CD4-positive, CD25-positive, alpha-beta regulatory T cell (primary cell): ENCODE results near the gene SURF4. TPM values are rescaled to one million over a fixed set of nuclear protein-coding genes. Genes with fewer than 3 reads are reported as not detected.

Experiments
- ATAC-seq, 2 donors: fragments of 150-1000 bp; cut with Tn5 transposase; one replicate each; pipeline ENCODE4 v1.10.0; 2021; ENCODE audit warnings: low read depth in 2 of 2, moderate number of reproducible peaks in 2 of 2, moderate library complexity in 1 of 2
- DNase-seq, 3 donors: peaks; one replicate each; pipeline versions ENCODE4 v3.0.0 to v3.0.0-alpha.2; 2012 to 2022; ENCODE audit warnings: mixed read lengths in 1 of 3
- H3K27ac ChIP-seq: one replicate; pipeline ENCODE4 v1.7.0; 2013; ENCODE audit warnings: mild to moderate bottlenecking, low read length; ENCODE audit not compliant: insufficient read depth, poor library complexity, severe bottlenecking
- H3K27me3 ChIP-seq: one replicate; pipeline ENCODE4 v1.7.0; 2013; ENCODE audit warnings: low read length; ENCODE audit not compliant: control insufficient read depth, insufficient read depth
- H3K36me3 ChIP-seq: one replicate; pipeline ENCODE4 v1.7.0; 2013; ENCODE audit warnings: mild to moderate bottlenecking, low read length, moderate library complexity; ENCODE audit not compliant: control insufficient read depth, insufficient read depth
- H3K4me1 ChIP-seq: 2 replicates; pipeline ENCODE4 v1.7.0; 2013; ENCODE audit warnings: mild to moderate bottlenecking, low read length; ENCODE audit not compliant: insufficient read depth, control insufficient read depth, poor library complexity, severe bottlenecking
- H3K4me3 ChIP-seq: one replicate; pipeline ENCODE4 v1.7.0; 2013; ENCODE audit warnings: low read depth, mild to moderate bottlenecking, low read length, moderate library complexity
- H3K9me3 ChIP-seq, 2 experiments: 1 replicate in 1 of 2; 2 replicates in 1 of 2; pipeline ENCODE4 v1.7.0; 2013; ENCODE audit warnings: low read length in 2 of 2, mild to moderate bottlenecking in 1 of 2, moderate library complexity in 1 of 2; ENCODE audit not compliant: control insufficient read depth in 2 of 2
- H3K27ac Mint-ChIP-seq, 3 donors: one replicate each; pipeline ENCODE4 v1.8.0; 2020 to 2022; ENCODE audit warnings: mild to moderate bottlenecking in 3 of 3, mixed read lengths in 3 of 3, moderate library complexity in 2 of 3
- H3K27me3 Mint-ChIP-seq: one replicate; pipeline ENCODE4 v1.8.0; 2022; ENCODE audit warnings: mild to moderate bottlenecking, mixed read lengths
- H3K36me3 Mint-ChIP-seq: one replicate; pipeline ENCODE4 v1.8.0; 2020; ENCODE audit warnings: mixed read lengths
- H3K4me1 Mint-ChIP-seq, 4 donors: one replicate each; pipeline ENCODE4 v1.8.0; 2020 to 2022; ENCODE audit warnings: mixed read lengths in 4 of 4, mild to moderate bottlenecking in 1 of 4
- H3K4me3 Mint-ChIP-seq, 4 donors: one replicate each; pipeline ENCODE4 v1.8.0; 2020 to 2022; ENCODE audit warnings: mild to moderate bottlenecking in 4 of 4, mixed read lengths in 4 of 4, moderate library complexity in 3 of 4
- H3K9me3 Mint-ChIP-seq, 7 donors: one replicate each; pipeline ENCODE4 v1.8.0; 2020 to 2022; ENCODE audit warnings: mixed read lengths in 7 of 7, mild to moderate bottlenecking in 3 of 7, moderate library complexity in 2 of 7
- polyA plus RNA-seq, 4 donors: library from polyadenylated mRNA; unstranded; fragments of 300-500 nt; fragmentation: Illumina TruSeq; gene quantifications; one replicate each; pipeline ENCODE4 v1.2.3, GENCODE V29; 2021
- total RNA-seq: library from RNA; stranded (reverse); gene quantifications from one replicate; pipeline ENCODE4 v1.2.3, GENCODE V29; 2022

The SURF4 gene
- total and polyA plus RNA-seq, 5 donors from 2014 or later: 132 to 227 (median 206) TPM

GRCh38 chr9:133347985-133348717 is 27.7 kb downstream of the SURF4 start, which contains the start of the genes MED22 and RPL7A:
MED22 (minus strand) TSS chr9:133348131; CDS start chr9:133346662, 1,469 bp downstream.
RPL7A (plus strand) TSS chr9:133348218; CDS start chr9:133348244, 26 bp downstream.
- no peaks in the 10 kb centered on the region for H3K9me3 ChIP-seq
- no peaks in the 10 kb centered on the region for H3K9me3 Mint-ChIP-seq
- H3K27me3 ChIP-seq: no peaks in the 10 kb centered on the region
- H3K4me3 ChIP-seq: peak within 1 kb of the TSS; percentile 76
- DNase-seq (peak; percentile 88 to 97 (median 95)), ATAC-seq (peak; percentile 93 to 94)
- H3K4me3 Mint-ChIP-seq: peak within 1 kb of the TSS; percentile 95 to 100 (median 98)
- peak within 1 kb of the TSS; percentile 89 for H3K27ac ChIP-seq
- peaks cover 31% of the 10 kb centered on the region for H3K4me1 ChIP-seq
- no peaks in the 10 kb centered on the region for H3K27me3 Mint-ChIP-seq
- peaks cover 0 to 39% (median 27%) of the 10 kb centered on the region in 4 donors for H3K4me1 Mint-ChIP-seq
- H3K36me3 ChIP-seq: peaks cover 56% of the 10 kb centered on the region
- H3K36me3 Mint-ChIP-seq: peaks cover 28% of the 10 kb centered on the region
- peak within 1 kb of the TSS; percentile 96 to 100 (median 98) for H3K27ac Mint-ChIP-seq

- DNase-seq (peak; percentile 44 to 58 (median 44)), ATAC-seq (peak; percentile 33 to 38)
- Histone ChIP-seq H3K4me1 (peaks cover 31% of the 10 kb centered on the region), H3K9me3 (no peaks in the 10 kb centered on the region), H3K27me3 (no peaks in the 10 kb centered on the region), H3K27ac (peak overlapping the region; percentile 89), H3K4me3 (peak overlapping the region; percentile 57), H3K36me3 (peaks cover 55% of the 10 kb centered on the region)
- Mint-ChIP-seq H3K4me3 (peak overlapping the region; percentile 95 to 100 (median 98)), H3K4me1 (peaks cover 0 to 42% (median 27%) of the 10 kb centered on the region in 4 donors), H3K9me3 (no peaks in the 10 kb centered on the region), H3K27me3 (no peaks in the 10 kb centered on the region), H3K27ac (peak overlapping the region in 2 of 3 donors; percentile 96 to 98), H3K36me3 (peaks cover 28% of the 10 kb centered on the region)
These were observed 28.3 kb downstream of the SURF4 start for GRCh38 chr9:133347515-133347984.

DNA sequence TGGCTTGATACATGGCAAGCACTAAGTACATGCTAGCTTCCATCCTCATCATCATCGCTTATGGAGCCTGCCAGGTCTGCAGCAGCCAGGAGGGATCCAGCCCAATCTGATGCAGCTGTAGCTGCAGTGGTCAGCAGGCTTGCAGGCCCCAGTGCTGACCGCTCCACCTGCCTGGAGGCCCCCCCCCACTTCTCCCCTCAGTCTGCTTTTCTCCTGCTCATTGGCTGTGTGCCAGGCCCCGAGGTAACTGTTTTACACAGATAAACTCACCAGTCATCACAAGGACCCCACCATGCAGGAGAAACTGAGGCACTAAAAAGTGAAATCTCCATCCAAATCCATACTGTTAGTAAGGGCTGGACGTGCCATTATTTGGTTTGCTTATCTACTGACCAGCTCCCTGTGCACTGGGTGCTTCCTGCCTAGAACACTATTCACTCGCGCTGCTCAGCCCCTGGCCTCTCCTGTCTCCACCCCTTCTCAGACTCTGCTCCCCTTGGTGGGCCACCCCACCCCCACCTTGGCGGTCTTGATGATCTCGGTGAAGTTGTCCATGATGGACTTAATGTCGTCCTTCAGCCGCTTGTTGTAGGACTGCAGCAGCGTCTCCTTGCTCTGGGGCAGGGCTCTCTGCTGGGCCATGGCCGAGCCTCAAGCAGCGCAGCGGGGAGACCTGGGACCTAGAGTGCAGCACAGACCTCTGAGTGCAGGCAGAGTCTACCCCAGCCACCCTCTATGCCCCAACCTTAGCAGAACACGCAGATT is 29.7 kb downstream of the SURF4 start:
- Mint-ChIP-seq H3K27ac (peak overlapping the region in 2 of 3 donors; percentile 87 to 89), H3K9me3 (no peaks in the 10 kb centered on the region), H3K4me1 (peaks cover 0 to 50% (median 29%) of the 10 kb centered on the region in 4 donors), H3K4me3 (peak overlapping the region; percentile 86 to 98 (median 88)), H3K27me3 (no peaks in the 10 kb centered on the region), H3K36me3 (peaks cover 27% of the 10 kb centered on the region)
- peaks cover 41% of the 10 kb centered on the region for H3K36me3 ChIP-seq
- H3K27ac ChIP-seq: peak overlapping the region; percentile 89
- H3K4me1 ChIP-seq: peaks cover 31% of the 10 kb centered on the region
- DNase-seq: no peak
- no peaks in the 10 kb centered on the region for H3K27me3 ChIP-seq
- no peaks in the 10 kb centered on the region for H3K9me3 ChIP-seq
- ATAC-seq: no peak
- peak overlapping the region; percentile 26 for H3K4me3 ChIP-seq

GRCh38 chr9:133345596-133345995 is 30.3 kb downstream of the SURF4 start:
- ATAC-seq (no peak), DNase-seq (no peak)
- H3K9me3 ChIP-seq: no peaks in the 10 kb centered on the region
- no peaks in the 10 kb centered on the region for H3K27me3 ChIP-seq
- peaks cover 33% of the 10 kb centered on the region for H3K4me1 ChIP-seq
- no peak overlapping the region for H3K27ac ChIP-seq
- Mint-ChIP-seq H3K9me3 (no peaks in the 10 kb centered on the region), H3K36me3 (peaks cover 25% of the 10 kb centered on the region), H3K4me1 (peaks cover 0 to 56% (median 33%) of the 10 kb centered on the region in 4 donors), H3K4me3 (peak overlapping the region in 3 of 4 donors; percentile 88 to 98 (median 89)), H3K27me3 (no peaks in the 10 kb centered on the region), H3K27ac (no peak overlapping the region)
- no peak overlapping the region for H3K4me3 ChIP-seq
- H3K36me3 ChIP-seq: peaks cover 41% of the 10 kb centered on the region

- Mint-ChIP-seq H3K4me1 (peaks cover 0 to 59% (median 36%) of the 10 kb centered on the region in 4 donors), H3K27ac (no peak overlapping the region), H3K9me3 (no peaks in the 10 kb centered on the region), H3K4me3 (peak overlapping the region in 2 of 4 donors; percentile 36 to 88), H3K27me3 (no peaks in the 10 kb centered on the region), H3K36me3 (peaks cover 25% of the 10 kb centered on the region)
- Histone ChIP-seq H3K4me1 (peaks cover 39% of the 10 kb centered on the region), H3K9me3 (no peaks in the 10 kb centered on the region), H3K4me3 (no peak overlapping the region), H3K27me3 (no peaks in the 10 kb centered on the region), H3K36me3 (peaks cover 37% of the 10 kb centered on the region), H3K27ac (no peak overlapping the region)
- no peak for ATAC-seq
- DNase-seq: no peak
These were observed 30.9 kb downstream of the SURF4 start for GRCh38 chr9:133344979-133345378.

GRCh38 chr9:133344071-133344470 is 31.8 kb downstream of the SURF4 start:
- peaks cover 27% of the 10 kb centered on the region for H3K36me3 Mint-ChIP-seq
- peaks cover 34% of the 10 kb centered on the region for H3K4me1 ChIP-seq

DNA sequence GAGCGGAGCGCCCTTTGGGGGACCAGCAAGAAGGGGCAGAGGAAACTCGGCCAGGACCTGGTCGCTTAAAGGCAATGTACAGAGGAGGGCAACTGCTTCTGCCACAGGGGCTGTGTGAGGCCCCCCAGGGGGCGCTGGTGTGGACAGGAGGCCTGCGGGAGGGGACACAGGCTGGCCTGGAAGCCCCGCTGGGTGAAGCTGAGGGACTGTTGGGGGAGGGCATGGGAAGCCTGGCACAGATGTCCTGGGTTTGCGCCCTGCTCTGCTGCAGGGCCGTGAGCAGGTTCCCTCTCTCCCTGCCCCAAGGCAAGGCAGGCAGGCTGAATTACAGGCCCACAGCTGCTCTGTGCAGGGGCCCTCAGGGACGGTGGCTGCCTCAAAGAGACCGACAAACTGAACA is 33.3 kb downstream of the SURF4 start:
- Mint-ChIP-seq H3K9me3 (no peaks in the 10 kb centered on the region), H3K27ac (no peak overlapping the region)

More at GRCh38 chr9:133344071-133344470, 31.8 kb downstream of the SURF4 start:
- H3K27ac Mint-ChIP-seq: no peak overlapping the region
- no peak overlapping the region for H3K4me3 ChIP-seq
- H3K9me3 Mint-ChIP-seq: no peaks in the 10 kb centered on the region
- H3K27ac ChIP-seq: no peak overlapping the region
- H3K4me3 Mint-ChIP-seq: peak overlapping the region in 1 of 4 donors; percentile 88
- H3K27me3 ChIP-seq: no peaks in the 10 kb centered on the region
- peaks cover 28% of the 10 kb centered on the region for H3K36me3 ChIP-seq
- H3K27me3 Mint-ChIP-seq: no peaks in the 10 kb centered on the region
- ATAC-seq: no peak
- H3K9me3 ChIP-seq: no peaks in the 10 kb centered on the region
- DNase-seq: no peak
- peaks cover 0 to 60% (median 33%) of the 10 kb centered on the region in 4 donors for H3K4me1 Mint-ChIP-seq

More for the DNA sequence above, 33.3 kb downstream of the SURF4 start:
- H3K4me1 Mint-ChIP-seq: peaks cover 0 to 56% (median 25%) of the 10 kb centered on the region in 4 donors
- no peaks in the 10 kb centered on the region for H3K27me3 Mint-ChIP-seq
- no peaks in the 10 kb centered on the region for H3K9me3 ChIP-seq
- H3K27ac ChIP-seq: no peak overlapping the region
- no peak overlapping the region for H3K4me3 ChIP-seq
- H3K27me3 ChIP-seq: no peaks in the 10 kb centered on the region
- no peak for DNase-seq
- peaks cover 27% of the 10 kb centered on the region for H3K4me1 ChIP-seq
- no peak overlapping the region for H3K4me3 Mint-ChIP-seq
- no peak for ATAC-seq
- H3K36me3 Mint-ChIP-seq: peaks cover 20% of the 10 kb centered on the region
- peaks cover 27% of the 10 kb centered on the region for H3K36me3 ChIP-seq
